Measurements from ENCODE around the gene ZNF225.

GRCh38 chr19:44066305-44066704 lies 46.9 kb upstream of the ZNF225 start:
- TF ChIP-seq POLR2A (IDR thresholded peaks at IDR 0.05; ENCODE audit: low read depth, low read length): no peak
- TF ChIP-seq CTCF (conservative IDR thresholded peaks at IDR 0.05; ENCODE audit: low read depth, low read length): no peak
- no peak for TF ChIP-seq MAFK (IDR thresholded peaks at IDR 0.05; ENCODE audit: low read depth, low read length)
- TF ChIP-seq CEBPB (IDR thresholded peaks at IDR 0.05; ENCODE audit: low read depth, low read length): no peak
- TF ChIP-seq RAD21 (IDR thresholded peaks at IDR 0.05; ENCODE audit: low read length): no peak
- TF ChIP-seq CHD1 (IDR thresholded peaks at IDR 0.05; ENCODE audit: low read depth, low read length): no peak
- TF ChIP-seq SMC3 (IDR thresholded peaks at IDR 0.05; ENCODE audit: low read depth, low read length): no peak
- TF ChIP-seq MAZ (IDR thresholded peaks at IDR 0.05; ENCODE audit: borderline replicate concordance, low read depth, low read length): no peak
- no peak for TF ChIP-seq RCOR1 (IDR thresholded peaks at IDR 0.05; ENCODE audit: insufficient replicate concordance, low read length)
- no peak for TF ChIP-seq NFE2L2 (IDR thresholded peaks at IDR 0.05; ENCODE audit: low read depth, low read length)
- no peak for TF ChIP-seq MXI1 (IDR thresholded peaks at IDR 0.05; ENCODE audit: borderline replicate concordance, low read depth, low read length)
- TF ChIP-seq BHLHE40 (IDR thresholded peaks at IDR 0.05; ENCODE audit: low read depth, low read length): no peak
- no peak for TF ChIP-seq ELK1 (IDR thresholded peaks at IDR 0.05; ENCODE audit: borderline replicate concordance, low read depth, low read length)
